ENCODE data around the gene TDRD12. TPM values are rescaled to one million over a fixed set of nuclear protein-coding genes. Genes with fewer than 3 reads are reported as not detected.
A peak's percentile ranks its signal among the peaks of the same experiment; 100 is the strongest.

TDRD12 gene
- total RNA-seq, 1 donor: 0.36 TPM

GRCh38 chr19:32862741-32863140, 143.2 kb downstream of the TDRD12 start:
- no peak overlapping the region for H3K4me3 ChIP-seq (ENCODE audit: insufficient read depth, low read length)
- no peak for TF ChIP-seq CTCF (IDR thresholded peaks at IDR 0.05; ENCODE audit: extremely low read depth, low read depth, low read length)
- H3K9me3 ChIP-seq (ENCODE audit: low read depth, low read length): no peaks in the 10 kb centered on the region
- no peaks in the 10 kb centered on the region for H4K20me1 ChIP-seq (ENCODE audit: insufficient read depth, low read length)
- H3K36me3 ChIP-seq (ENCODE audit: insufficient read depth, low read length): no peaks in the 10 kb centered on the region
- H3K4me1 ChIP-seq (ENCODE audit: insufficient read depth, low read length): no peaks in the 10 kb centered on the region
- no peak overlapping the region for H2AFZ ChIP-seq (ENCODE audit: low read length)
- H3K79me2 ChIP-seq (ENCODE audit: insufficient read depth, low read length): no peaks in the 10 kb centered on the region
- no peaks in the 10 kb centered on the region for H3K27me3 ChIP-seq (ENCODE audit: insufficient read depth, low read length)
- no peak for DNase-seq (ENCODE audit: insufficient read length, low spot score, missing footprints)
- H3K4me2 ChIP-seq (ENCODE audit: insufficient read depth, low read length): no peak overlapping the region
- no peak overlapping the region for H3K27ac ChIP-seq (ENCODE audit: low read depth, low read length)

- no peak for DNase-seq (ENCODE audit: insufficient read length, low spot score, missing footprints)
- Histone ChIP-seq H3K4me1 (ENCODE audit: insufficient read depth, low read length) (no peaks in the 10 kb centered on the region), H3K9me3 (ENCODE audit: low read depth, low read length) (no peaks in the 10 kb centered on the region), H4K20me1 (ENCODE audit: insufficient read depth, low read length) (no peaks in the 10 kb centered on the region), H2AFZ (ENCODE audit: low read length) (no peak overlapping the region), H3K36me3 (ENCODE audit: insufficient read depth, low read length) (no peaks in the 10 kb centered on the region), H3K4me2 (ENCODE audit: insufficient read depth, low read length) (no peak overlapping the region), H3K27ac (ENCODE audit: low read depth, low read length) (no peak overlapping the region), H3K79me2 (ENCODE audit: insufficient read depth, low read length) (no peaks in the 10 kb centered on the region), H3K4me3 (ENCODE audit: insufficient read depth, low read length) (no peak overlapping the region), H3K27me3 (ENCODE audit: insufficient read depth, low read length) (no peaks in the 10 kb centered on the region)
- no peak for TF ChIP-seq CTCF (IDR thresholded peaks at IDR 0.05; ENCODE audit: extremely low read depth, low read depth, low read length)
These were observed 143.7 kb downstream of the TDRD12 start for GRCh38 chr19:32863301-32863700.

- H3K27ac ChIP-seq (ENCODE audit: low read depth, low read length): no peak overlapping the region
- no peaks in the 10 kb centered on the region for H3K79me2 ChIP-seq (ENCODE audit: insufficient read depth, low read length)
- no peak overlapping the region for H3K4me2 ChIP-seq (ENCODE audit: insufficient read depth, low read length)
- no peaks in the 10 kb centered on the region for H3K36me3 ChIP-seq (ENCODE audit: insufficient read depth, low read length)
- H2AFZ ChIP-seq (ENCODE audit: low read length): no peak overlapping the region
- TF ChIP-seq CTCF (IDR thresholded peaks at IDR 0.05; ENCODE audit: extremely low read depth, low read depth, low read length): no peak
- no peaks in the 10 kb centered on the region for H4K20me1 ChIP-seq (ENCODE audit: insufficient read depth, low read length)
- no peaks in the 10 kb centered on the region for H3K27me3 ChIP-seq (ENCODE audit: insufficient read depth, low read length)
- peak; percentile 47 for DNase-seq (ENCODE audit: insufficient read length, low spot score, missing footprints)
- H3K4me1 ChIP-seq (ENCODE audit: insufficient read depth, low read length): no peaks in the 10 kb centered on the region
- H3K9me3 ChIP-seq (ENCODE audit: low read depth, low read length): no peaks in the 10 kb centered on the region
- H3K4me3 ChIP-seq (ENCODE audit: insufficient read depth, low read length): no peak overlapping the region
These were observed 144.3 kb downstream of the TDRD12 start for GRCh38 chr19:32863841-32864240.

- no peak overlapping the region for H3K27ac ChIP-seq (ENCODE audit: low read depth, low read length)
- TF ChIP-seq CTCF (IDR thresholded peaks at IDR 0.05; ENCODE audit: extremely low read depth, low read depth, low read length): no peak
- H3K9me3 ChIP-seq (ENCODE audit: low read depth, low read length): no peaks in the 10 kb centered on the region
- no peaks in the 10 kb centered on the region for H3K27me3 ChIP-seq (ENCODE audit: insufficient read depth, low read length)
- no peak for DNase-seq (ENCODE audit: insufficient read length, low spot score, missing footprints)
- H3K4me1 ChIP-seq (ENCODE audit: insufficient read depth, low read length): no peaks in the 10 kb centered on the region
- H3K4me3 ChIP-seq (ENCODE audit: insufficient read depth, low read length): no peak overlapping the region
- no peak overlapping the region for H2AFZ ChIP-seq (ENCODE audit: low read length)
- H4K20me1 ChIP-seq (ENCODE audit: insufficient read depth, low read length): no peaks in the 10 kb centered on the region
- no peak overlapping the region for H3K4me2 ChIP-seq (ENCODE audit: insufficient read depth, low read length)
- no peaks in the 10 kb centered on the region for H3K79me2 ChIP-seq (ENCODE audit: insufficient read depth, low read length)
- H3K36me3 ChIP-seq (ENCODE audit: insufficient read depth, low read length): no peaks in the 10 kb centered on the region
These were observed 144.9 kb downstream of the TDRD12 start for GRCh38 chr19:32864318-32865007.

Measured in osteoblast (primary cell).